Endothelial cell of umbilical vein (primary cell): Measurements from ENCODE around the gene KCNMA1.

Experiments used
- EZH2 ChIP-seq: IDR thresholded peaks from 2 replicates; pipeline ENCODE4 v1.6.1; 2012; ENCODE audit warnings: borderline replicate concordance, low read depth, mild to moderate bottlenecking, moderate library complexity, low read length, inconsistent platforms; ENCODE audit not compliant: severe bottlenecking
- FOS ChIP-seq: IDR thresholded peaks from 2 replicates; pipeline ENCODE4 v1.6.1; 2011; ENCODE audit warnings: mild to moderate bottlenecking, low read length, moderate library complexity, borderline replicate concordance; ENCODE audit not compliant: insufficient read depth
- JUN ChIP-seq: IDR thresholded peaks from 2 replicates; pipeline ENCODE4 v1.6.1; 2011; ENCODE audit warnings: borderline replicate concordance, low read depth; ENCODE audit not compliant: insufficient read length, insufficient read depth
- MYC ChIP-seq: IDR thresholded peaks from one replicate; pipeline ENCODE4 v1.6.1; 2011; ENCODE audit warnings: mild to moderate bottlenecking, low read depth, low read length
- POLR2A ChIP-seq: IDR thresholded peaks from 2 replicates; pipeline ENCODE4 v1.6.1; 2012; ENCODE audit warnings: low read depth, mild to moderate bottlenecking, control low read depth, low read length
- POLR2AphosphoS5 ChIP-seq: IDR thresholded peaks from 2 replicates; pipeline ENCODE4 v1.6.1; 2012; ENCODE audit warnings: low read depth, mild to moderate bottlenecking, control low read depth, low read length, moderate library complexity; ENCODE audit not compliant: insufficient read depth
- TF ChIP-seq, protein P1 (sequence below), 2 donors: IDR thresholded peaks; 1 replicate in 1 of 2; 2 replicates in 1 of 2; pipeline ENCODE4 v1.5.1; 2011; ENCODE audit warnings: low read length in 2 of 2, mild to moderate bottlenecking in 2 of 2, moderate library complexity in 2 of 2, control low read depth in 1 of 2, inconsistent platforms in 1 of 2, low read depth in 1 of 2; ENCODE audit not compliant: insufficient read depth in 1 of 2; ENCODE audit errors: extremely low read depth in 1 of 2
- TF ChIP-seq, protein P2 (sequence below): IDR thresholded peaks from 2 replicates; pipeline ENCODE4 v1.6.1; 2011; ENCODE audit not compliant: insufficient read depth, insufficient read length

DNA sequence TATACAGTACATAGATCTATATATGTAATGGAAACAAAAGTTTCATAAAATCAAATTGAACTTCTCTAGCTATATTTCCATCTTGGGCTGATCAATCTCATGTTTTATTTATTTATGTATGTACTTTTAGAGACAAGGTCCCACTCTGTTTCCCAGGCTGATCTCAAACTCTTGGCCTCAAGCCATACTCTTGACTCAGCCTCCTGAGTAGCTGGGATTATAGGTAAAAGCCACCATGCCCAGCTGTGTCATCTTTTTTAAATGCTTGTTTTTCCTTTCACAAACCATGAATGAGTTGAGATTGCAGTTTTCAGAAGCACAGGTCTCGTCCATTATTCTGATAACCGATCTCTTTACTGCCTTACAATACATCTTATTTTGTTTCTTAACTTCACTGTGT lies 400.9 kb downstream of the KCNMA1 start:
- TF ChIP-seq POLR2AphosphoS5 = no peak
- TF ChIP-seq, protein P1, sequence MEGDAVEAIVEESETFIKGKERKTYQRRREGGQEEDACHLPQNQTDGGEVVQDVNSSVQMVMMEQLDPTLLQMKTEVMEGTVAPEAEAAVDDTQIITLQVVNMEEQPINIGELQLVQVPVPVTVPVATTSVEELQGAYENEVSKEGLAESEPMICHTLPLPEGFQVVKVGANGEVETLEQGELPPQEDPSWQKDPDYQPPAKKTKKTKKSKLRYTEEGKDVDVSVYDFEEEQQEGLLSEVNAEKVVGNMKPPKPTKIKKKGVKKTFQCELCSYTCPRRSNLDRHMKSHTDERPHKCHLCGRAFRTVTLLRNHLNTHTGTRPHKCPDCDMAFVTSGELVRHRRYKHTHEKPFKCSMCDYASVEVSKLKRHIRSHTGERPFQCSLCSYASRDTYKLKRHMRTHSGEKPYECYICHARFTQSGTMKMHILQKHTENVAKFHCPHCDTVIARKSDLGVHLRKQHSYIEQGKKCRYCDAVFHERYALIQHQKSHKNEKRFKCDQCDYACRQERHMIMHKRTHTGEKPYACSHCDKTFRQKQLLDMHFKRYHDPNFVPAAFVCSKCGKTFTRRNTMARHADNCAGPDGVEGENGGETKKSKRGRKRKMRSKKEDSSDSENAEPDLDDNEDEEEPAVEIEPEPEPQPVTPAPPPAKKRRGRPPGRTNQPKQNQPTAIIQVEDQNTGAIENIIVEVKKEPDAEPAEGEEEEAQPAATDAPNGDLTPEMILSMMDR (IDR thresholded peaks at IDR 0.05; ENCODE audit: extremely low read depth in 1 of 2, insufficient read depth in 1 of 2, low read depth in 1 of 2, low read length in 2 of 2) = no peak
- no peak for TF ChIP-seq POLR2A
- peak; percentile 26 for TF ChIP-seq FOS
- TF ChIP-seq EZH2 = no peak
- TF ChIP-seq MYC = no peak
- TF ChIP-seq, protein P2, sequence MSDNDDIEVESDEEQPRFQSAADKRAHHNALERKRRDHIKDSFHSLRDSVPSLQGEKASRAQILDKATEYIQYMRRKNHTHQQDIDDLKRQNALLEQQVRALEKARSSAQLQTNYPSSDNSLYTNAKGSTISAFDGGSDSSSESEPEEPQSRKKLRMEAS = no peak
- TF ChIP-seq JUN = no peak
